AG09319 (cell line): ENCODE data around the gene TK2.

ENCODE experiments used
- DNase-seq: peaks from one replicate; pipeline ENCODE4 v3.0.0-alpha.2; 2010; ENCODE audit warnings: low read depth; ENCODE audit errors: extremely low read depth
- TF ChIP-seq, protein P1 (sequence below): IDR thresholded peaks from 2 replicates; pipeline ENCODE4 v1.5.1; 2011; ENCODE audit warnings: low read depth, mild to moderate bottlenecking, inconsistent platforms, low read length, moderate library complexity

TK2 gene

DNA sequence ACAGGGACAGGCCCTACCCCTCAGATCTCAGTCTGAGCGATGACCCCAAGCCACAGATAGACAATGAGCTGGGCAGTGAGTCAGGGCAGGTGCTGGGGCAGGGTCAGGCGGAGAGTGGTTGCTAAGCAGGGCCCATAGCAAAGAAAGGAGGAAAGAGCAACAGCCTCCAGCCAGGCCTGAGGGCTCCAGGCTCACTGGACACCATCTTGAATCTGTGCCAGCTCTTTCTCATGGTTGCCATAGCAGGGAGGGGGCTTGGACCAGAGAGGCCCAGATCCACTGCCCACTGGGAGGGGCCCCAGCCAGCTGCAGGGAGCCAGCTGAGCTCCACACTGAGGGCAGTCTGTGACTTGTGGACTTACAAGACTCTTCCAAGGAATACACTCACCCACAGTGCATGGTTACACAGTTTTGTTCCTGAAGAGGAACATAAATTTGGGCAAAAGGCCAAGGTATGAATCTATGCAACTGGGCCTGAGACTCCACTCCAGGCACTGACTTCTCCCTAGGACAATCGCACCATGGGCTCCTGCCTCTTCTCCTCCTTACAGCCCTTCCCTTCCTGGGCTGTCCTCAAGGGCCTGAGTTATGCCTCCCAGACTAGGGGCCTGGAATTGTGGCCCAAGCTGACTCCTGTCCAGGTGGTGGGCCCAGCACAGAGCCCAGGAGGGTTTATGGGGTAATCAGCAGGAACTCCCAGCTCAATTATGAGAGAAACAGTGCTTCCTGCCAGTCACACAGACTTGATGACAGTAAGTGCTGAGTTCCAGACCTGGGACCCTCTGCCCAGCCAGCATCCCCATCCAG lies 62.9 kb downstream of the TK2 start:
- no peak for DNase-seq

DNA sequence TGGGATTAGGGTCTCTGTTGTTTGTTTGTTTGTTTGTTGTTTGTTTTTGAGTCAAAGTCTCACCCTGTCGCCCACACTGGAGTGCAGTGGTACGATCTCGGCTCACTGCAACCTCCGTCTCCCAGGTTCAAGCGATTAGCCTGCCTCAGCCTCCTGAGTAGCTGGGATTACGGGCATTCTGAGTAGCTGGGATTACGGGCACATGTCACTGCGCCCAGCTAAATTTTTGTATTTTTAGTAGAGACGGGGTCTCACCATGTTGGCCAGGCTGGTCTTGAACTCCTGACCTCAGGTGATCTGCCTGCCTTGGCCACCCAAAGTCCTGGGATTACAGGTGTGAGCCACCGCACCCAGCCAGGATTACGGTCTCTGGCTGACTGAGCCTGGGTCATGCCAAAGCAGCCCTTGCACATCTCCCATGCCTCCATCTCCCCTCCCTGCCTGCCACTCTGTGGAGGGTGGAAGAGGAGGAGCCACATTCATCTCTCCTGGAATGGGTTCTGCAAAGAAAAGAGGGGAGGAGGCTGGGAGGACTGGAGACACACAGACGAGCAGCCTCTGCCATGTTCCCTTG lies 63.6 kb downstream of the TK2 start:
- no peak for DNase-seq
- TF ChIP-seq, protein P1, sequence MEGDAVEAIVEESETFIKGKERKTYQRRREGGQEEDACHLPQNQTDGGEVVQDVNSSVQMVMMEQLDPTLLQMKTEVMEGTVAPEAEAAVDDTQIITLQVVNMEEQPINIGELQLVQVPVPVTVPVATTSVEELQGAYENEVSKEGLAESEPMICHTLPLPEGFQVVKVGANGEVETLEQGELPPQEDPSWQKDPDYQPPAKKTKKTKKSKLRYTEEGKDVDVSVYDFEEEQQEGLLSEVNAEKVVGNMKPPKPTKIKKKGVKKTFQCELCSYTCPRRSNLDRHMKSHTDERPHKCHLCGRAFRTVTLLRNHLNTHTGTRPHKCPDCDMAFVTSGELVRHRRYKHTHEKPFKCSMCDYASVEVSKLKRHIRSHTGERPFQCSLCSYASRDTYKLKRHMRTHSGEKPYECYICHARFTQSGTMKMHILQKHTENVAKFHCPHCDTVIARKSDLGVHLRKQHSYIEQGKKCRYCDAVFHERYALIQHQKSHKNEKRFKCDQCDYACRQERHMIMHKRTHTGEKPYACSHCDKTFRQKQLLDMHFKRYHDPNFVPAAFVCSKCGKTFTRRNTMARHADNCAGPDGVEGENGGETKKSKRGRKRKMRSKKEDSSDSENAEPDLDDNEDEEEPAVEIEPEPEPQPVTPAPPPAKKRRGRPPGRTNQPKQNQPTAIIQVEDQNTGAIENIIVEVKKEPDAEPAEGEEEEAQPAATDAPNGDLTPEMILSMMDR = no peak

More for the DNA sequence above, 62.9 kb downstream of the TK2 start:
- TF ChIP-seq, protein P1 = no peak

GRCh38 chr16:66485376-66485775 lies 64.5 kb downstream of the TK2 start:
- no peak for DNase-seq
- TF ChIP-seq, protein P1 = no peak

- TF ChIP-seq, protein P1 = no peak
- no peak for DNase-seq
These were observed 65.3 kb downstream of the TK2 start for GRCh38 chr16:66484453-66485213.

- DNase-seq = no peak
- TF ChIP-seq, protein P1 = peak; percentile 99
These were observed 66.1 kb downstream of the TK2 start for GRCh38 chr16:66483689-66484452.

DNA sequence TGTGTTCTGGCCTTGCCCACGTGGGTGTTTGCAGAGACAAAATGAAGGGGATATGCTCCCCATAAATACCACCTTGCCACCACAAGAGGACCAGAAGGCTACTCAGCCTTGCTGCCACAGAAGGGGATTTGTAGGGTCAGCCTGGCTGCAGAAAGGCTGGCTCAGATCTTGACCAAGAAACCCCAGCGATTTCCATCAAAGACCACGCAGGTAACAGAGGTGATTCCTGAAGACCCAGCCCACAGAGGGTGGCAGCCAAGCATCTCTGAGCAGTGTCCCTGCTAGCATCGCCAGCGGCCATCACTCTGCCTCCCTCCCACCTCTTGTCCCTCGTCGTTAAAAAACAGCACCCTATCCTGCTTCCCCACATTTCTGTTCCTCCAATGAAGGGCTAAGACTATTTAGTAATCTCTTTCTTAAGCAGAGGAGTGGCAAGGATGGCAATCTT lies 68.0 kb downstream of the TK2 start:
- no peak for DNase-seq
- TF ChIP-seq, protein P1 = no peak
